Esophagus (tissue), 2 donors: ENCODE measurements around the gene CLIP1. TPM values are rescaled to one million over a fixed set of nuclear protein-coding genes. Genes with fewer than 3 reads are reported as not detected.
"Not testable (repeated sequence)": the region's sequence is repeated elsewhere in the genome, so short reads cannot be mapped to it uniquely, and the experiment has no call there.

ENCODE experiments used
- H3K27ac ChIP-seq, 2 donors: one replicate each; pipeline ENCODE4 v1.5.1; 2013; ENCODE audit warnings: low read depth in 2 of 2, mild to moderate bottlenecking in 2 of 2, inconsistent platforms in 1 of 2, low read length in 1 of 2, moderate library complexity in 1 of 2
- H3K27me3 ChIP-seq, 2 donors: one replicate each; pipeline ENCODE4 v1.6.1; 2013; ENCODE audit warnings: low read length in 2 of 2, control low read depth in 1 of 2, mild to moderate bottlenecking in 1 of 2; ENCODE audit not compliant: insufficient read depth in 2 of 2, control insufficient read depth in 1 of 2
- H3K36me3 ChIP-seq, 2 donors: one replicate each; pipeline ENCODE4 v1.6.1; 2013; ENCODE audit warnings: low read length in 1 of 2; ENCODE audit not compliant: control insufficient read depth in 2 of 2, insufficient read depth in 2 of 2
- H3K4me1 ChIP-seq, 2 donors: one replicate each; pipeline ENCODE4 v1.6.1; 2013; ENCODE audit warnings: low read length in 1 of 2; ENCODE audit not compliant: control insufficient read depth in 2 of 2, insufficient read depth in 2 of 2
- H3K4me3 ChIP-seq, 2 donors: one replicate each; pipeline ENCODE4 v1.5.1; 2013; ENCODE audit warnings: low read length in 2 of 2, mild to moderate bottlenecking in 2 of 2, low read depth in 1 of 2, moderate library complexity in 1 of 2
- H3K9me3 ChIP-seq, 2 donors: one replicate each; pipeline ENCODE4 v1.6.1; 2013; ENCODE audit warnings: mild to moderate bottlenecking in 2 of 2, low read depth in 1 of 2, low read length in 1 of 2, moderate library complexity in 1 of 2; ENCODE audit not compliant: control insufficient read depth in 2 of 2, insufficient read depth in 1 of 2
- WGBS, 2 donors: extraction: QIAGEN DNeasy Blood & Tissue Kit; methylation state at CpG; one replicate each; pipeline ENCODE4 v1.1.7; 2013; 5-methylcytosine and 5-hydroxymethylcytosine counted together
- polyA plus RNA-seq, 2 donors: library from polyadenylated mRNA; stranded (reverse); fragments of 200-250 nt; gene quantifications; one replicate each; pipeline ENCODE4 v1.2.3, GENCODE V29; 2013
- donor health status: healthy with polysubstance abuse.
- donor health status: Bipolar disorder and iron deficiency.

CLIP1 gene
- polyA plus RNA-seq, result 10 to 100 TPM; 50.0 to 52.3 TPM

- Histone ChIP-seq H3K36me3 (no peaks in the 10 kb centered on the region), H3K27me3 (no peaks in the 10 kb centered on the region), H3K9me3 (no peaks in the 10 kb centered on the region), H3K4me1 (peaks cover 3% of the 10 kb centered on the region in 2 donors), H3K27ac (peak within 1 kb of the TSS; percentile 96 to 99), H3K4me3 (peak within 1 kb of the TSS; percentile 82 to 95)
- 0 to 1% methylated on average over 42 to 118 of the region's 118 CpGs for WGBS, 2 donors
These were observed at the start of gene CLIP1 for GRCh38 chr12:122421821-122422729. CLIP1 (minus strand) TSS chr12:122422669; CDS start chr12:122380452, 42,217 bp downstream.

- WGBS, 2 donors, result 33 to 34% methylated on average over 3 of the region's 3 CpGs
- H3K27me3 ChIP-seq, result no peaks in the 10 kb centered on the region
- H3K4me1 ChIP-seq, result peaks cover 0 to 3% of the 10 kb centered on the region in 2 donors
- H3K9me3 ChIP-seq, result no peaks in the 10 kb centered on the region
- peak overlapping the region in 1 of 2 donors; percentile 68 for H3K27ac ChIP-seq
- no peak overlapping the region for H3K4me3 ChIP-seq
- H3K36me3 ChIP-seq, result peaks cover 3 to 16% of the 10 kb centered on the region in 2 donors
These were observed 49.1 kb upstream of the CLIP1 start for GRCh38 chr12:122471324-122472226.

DNA sequence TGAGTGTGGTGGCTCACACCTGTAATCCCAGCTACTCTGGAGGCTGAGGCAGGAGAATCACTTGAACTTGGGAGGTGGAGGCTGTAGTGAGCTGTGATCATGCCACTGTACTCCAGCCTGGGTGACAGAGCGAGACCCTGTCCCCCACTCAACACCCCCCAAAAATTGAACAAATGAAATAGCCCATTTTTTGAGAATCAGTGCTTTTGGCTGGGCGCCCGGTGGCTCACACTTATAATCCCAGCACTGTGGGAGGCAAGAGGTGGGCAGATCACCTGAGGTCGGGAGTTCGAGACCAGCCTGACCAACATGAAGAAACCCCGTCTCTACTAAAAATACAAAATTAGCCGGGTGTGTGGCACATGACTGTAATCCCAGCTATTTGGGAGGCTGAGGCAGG is 48.1 kb upstream of the CLIP1 start:
- 94 to 97% methylated on average over 7 of the region's 7 CpGs for WGBS, 2 donors
- H3K27me3 ChIP-seq, H3K9me3 ChIP-seq, H3K4me3 ChIP-seq, H3K27ac ChIP-seq, H3K4me1 ChIP-seq, H3K36me3 ChIP-seq: not testable (repeated sequence)

DNA sequence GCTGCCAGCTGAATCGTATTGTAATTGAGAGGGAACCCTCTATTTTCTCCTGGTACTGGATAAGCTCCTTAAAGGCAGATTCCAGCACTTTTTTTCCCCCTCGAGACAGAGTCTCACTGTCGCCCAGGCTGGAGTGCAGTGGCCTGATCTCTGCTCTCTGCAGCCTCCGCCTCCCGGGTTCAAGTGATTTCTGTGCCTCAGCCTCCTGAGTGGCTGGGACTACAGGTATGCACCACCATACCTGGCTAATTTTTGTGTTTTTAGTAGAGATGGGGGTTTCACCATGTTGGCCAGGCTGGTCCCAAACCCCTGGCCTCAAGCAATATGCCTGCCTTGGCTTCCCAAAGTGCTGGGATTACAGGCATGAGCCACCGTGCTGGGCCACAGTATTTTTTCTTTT is 47.4 kb upstream of the CLIP1 start:
- H3K4me1 ChIP-seq, H3K36me3 ChIP-seq, H3K4me3 ChIP-seq, H3K27me3 ChIP-seq, H3K9me3 ChIP-seq: not testable (repeated sequence)
- peak overlapping the region in 1 of 2 donors; percentile 8 for H3K27ac ChIP-seq
- 81 to 83% methylated on average over 6 of the region's 6 CpGs for WGBS, 2 donors

DNA sequence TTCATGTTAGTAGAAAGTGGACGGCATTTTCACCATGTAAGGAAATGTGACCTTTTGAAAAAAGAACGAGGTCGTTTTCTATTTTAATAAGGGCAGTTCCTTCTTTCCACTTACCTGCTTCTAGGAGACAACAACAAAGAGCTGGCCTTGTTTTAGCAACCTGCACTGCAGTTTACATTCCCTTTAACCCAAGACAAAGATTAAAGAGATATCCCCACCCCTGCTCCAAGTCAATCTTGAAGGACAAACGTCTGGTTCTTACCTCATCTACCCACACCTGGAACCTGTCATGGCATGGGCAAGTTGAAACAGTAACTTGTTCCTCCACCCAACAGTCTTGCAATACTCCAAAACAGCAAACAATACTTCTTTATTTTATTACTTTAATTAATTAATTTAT is 45.5 kb upstream of the CLIP1 start:
- Histone ChIP-seq H3K4me3 (no peak overlapping the region), H3K27me3 (no peaks in the 10 kb centered on the region), H3K9me3 (no peaks in the 10 kb centered on the region), H3K36me3 (peaks cover 0 to 4% of the 10 kb centered on the region in 2 donors), H3K27ac (peak overlapping the region; percentile 74 to 82), H3K4me1 (peaks cover 0 to 5% of the 10 kb centered on the region in 2 donors)
- 35 to 54% methylated on average over 4 of the region's 4 CpGs for WGBS, 2 donors

DNA sequence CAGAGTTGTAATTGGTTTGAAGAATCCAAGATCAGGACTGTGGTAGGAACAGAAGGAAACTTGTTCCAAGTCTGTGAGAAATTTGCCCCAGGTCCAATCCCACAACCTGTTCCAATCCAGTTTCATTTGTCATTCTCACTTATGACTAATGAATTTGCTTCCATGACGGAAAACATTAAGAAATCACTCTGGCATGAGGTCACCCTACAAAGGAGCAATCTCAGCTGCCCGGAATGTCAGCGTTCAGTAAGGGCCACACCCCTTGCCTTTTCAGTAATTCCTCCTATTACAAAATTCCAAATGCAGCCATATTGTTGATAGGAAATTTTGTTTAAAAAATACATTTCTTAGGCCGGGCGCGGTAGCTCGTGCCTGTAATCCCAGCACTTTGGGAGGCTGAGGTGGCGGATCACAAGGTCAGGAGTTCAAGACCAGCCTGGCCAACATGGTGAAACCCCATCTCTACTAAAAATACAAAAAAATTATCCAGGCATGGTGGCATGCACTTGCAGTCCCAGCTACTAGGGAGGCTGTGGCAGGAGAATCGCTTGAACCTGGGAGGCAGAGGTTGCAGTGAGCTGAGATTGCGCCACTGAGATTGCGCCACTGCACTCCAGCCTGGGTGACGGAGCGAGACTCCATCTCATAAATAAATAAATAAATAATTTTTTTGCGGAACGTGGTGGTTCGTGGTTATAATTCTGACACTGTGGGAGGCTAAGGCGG is 42.0 kb upstream of the CLIP1 start:
- not testable (repeated sequence) for H3K27me3 ChIP-seq, H3K4me1 ChIP-seq, H3K4me3 ChIP-seq, H3K36me3 ChIP-seq, H3K9me3 ChIP-seq
- WGBS, 2 donors, result 60 to 76% methylated on average over 17 of the region's 17 CpGs
- peak overlapping the region; percentile 54 to 84 for H3K27ac ChIP-seq

GRCh38 chr12:122460641-122461040 is 38.2 kb upstream of the CLIP1 start:
- Histone ChIP-seq H3K9me3 (no peaks in the 10 kb centered on the region), H3K36me3 (no peaks in the 10 kb centered on the region), H3K27ac (no peak overlapping the region), H3K4me3 (no peak overlapping the region), H3K4me1 (peaks cover 0 to 2% of the 10 kb centered on the region in 2 donors), H3K27me3 (no peaks in the 10 kb centered on the region)
- WGBS, 2 donors, result 75 to 77% methylated on average over 2 of the region's 2 CpGs

DNA sequence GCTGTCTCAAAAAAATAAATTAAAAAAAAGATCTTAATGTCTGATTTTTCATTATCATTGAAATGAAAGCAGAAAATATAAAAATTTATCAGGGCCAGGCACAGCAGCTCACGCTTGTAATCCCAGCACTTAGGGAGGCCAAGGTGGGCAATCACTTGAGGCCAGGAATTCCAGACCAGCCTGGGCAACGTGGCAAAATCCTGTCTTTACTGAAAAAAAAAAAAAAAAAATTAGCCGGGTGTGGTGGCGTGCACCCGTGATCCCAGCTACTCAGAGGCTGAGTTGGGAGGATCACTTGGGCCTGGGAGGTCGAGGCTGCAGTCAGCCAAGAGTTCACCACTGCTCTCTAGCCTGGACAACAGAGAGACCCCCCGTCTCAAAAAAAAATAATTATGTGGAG is 37.6 kb upstream of the CLIP1 start:
- no peaks in the 10 kb centered on the region for H3K36me3 ChIP-seq
- WGBS, 2 donors, result 89 to 91% methylated on average over 7 of the region's 7 CpGs
- H3K4me3 ChIP-seq, result no peak overlapping the region
- H3K27me3 ChIP-seq, result no peaks in the 10 kb centered on the region
- H3K4me1 ChIP-seq, result peaks cover 0 to 2% of the 10 kb centered on the region in 2 donors
- H3K9me3 ChIP-seq, result no peaks in the 10 kb centered on the region
- no peak overlapping the region for H3K27ac ChIP-seq

DNA sequence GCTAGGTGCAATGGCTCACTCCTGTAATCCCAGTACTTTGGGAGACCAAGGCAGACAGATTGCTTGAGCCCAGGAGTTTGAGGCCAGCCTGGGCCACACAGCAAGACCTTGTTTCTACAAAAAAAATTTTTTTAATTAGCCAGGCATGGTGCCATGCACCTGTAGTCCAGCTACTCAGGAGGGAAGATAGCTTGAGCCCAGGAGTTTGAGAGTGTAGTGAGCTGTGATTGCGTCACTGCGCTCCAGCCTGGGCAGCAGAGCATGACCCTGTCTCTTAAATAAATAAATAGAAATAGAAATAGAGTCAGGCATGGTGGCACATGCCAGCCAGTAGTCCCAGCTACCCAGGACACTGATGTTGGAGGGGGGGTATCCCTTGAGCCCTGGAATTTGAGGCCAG is 36.7 kb upstream of the CLIP1 start:
- 90 to 97% methylated on average over 2 of the region's 2 CpGs for WGBS, 2 donors
- Histone ChIP-seq H3K9me3 (no peaks in the 10 kb centered on the region), H3K36me3 (no peaks in the 10 kb centered on the region), H3K4me1 (peaks cover 0 to 4% of the 10 kb centered on the region in 2 donors), H3K27me3 (no peaks in the 10 kb centered on the region), H3K27ac (peak overlapping the region in 1 of 2 donors; percentile 16), H3K4me3 (no peak overlapping the region)
